CD4-positive, alpha-beta memory T cell (primary cell): ENCODE measurements around the gene MVB12A. TPM values are rescaled to one million over a fixed set of nuclear protein-coding genes. Genes with fewer than 3 reads are reported as not detected.

ENCODE experiments used
- CTCF ChIA-PET: fragments of 350-600 bp; sonication (Branson Sonifier 250); formaldehyde crosslinking; loops from one replicate; lab custom pipeline; 2021; ENCODE audit warnings: inconsistent platforms; ENCODE audit not compliant: partially characterized antibody; lab: Charles Lee
- POLR2A ChIA-PET: fragments of 350-600 bp; sonication (Branson Sonifier 250); formaldehyde crosslinking; loops from one replicate; lab custom pipeline; 2021; ENCODE audit not compliant: partially characterized antibody; lab: Charles Lee
- DNase-seq, 5 donors: peaks; one replicate each; pipeline versions ENCODE4 v3.0.0 to v3.0.0-alpha.2; 2020 to 2022; ENCODE audit warnings: mixed read lengths in 1 of 5
- H3K27ac ChIP-seq: one replicate; pipeline ENCODE4 v1.7.0; 2013; ENCODE audit warnings: low read depth, low read length
- H3K27me3 ChIP-seq: 2 replicates; pipeline ENCODE4 v1.7.0; 2013; ENCODE audit warnings: mild to moderate bottlenecking, low read length, moderate library complexity; ENCODE audit not compliant: insufficient read depth
- H3K36me3 ChIP-seq: 2 replicates; pipeline ENCODE4 v1.7.0; 2013; ENCODE audit warnings: mild to moderate bottlenecking, low read length, moderate library complexity; ENCODE audit not compliant: insufficient read depth
- H3K4me1 ChIP-seq: 2 replicates; pipeline ENCODE4 v1.7.0; 2013; ENCODE audit warnings: mild to moderate bottlenecking, low read length, moderate library complexity; ENCODE audit not compliant: insufficient read depth
- H3K4me3 ChIP-seq, 2 donors: one replicate each; pipeline ENCODE4 v1.7.0; 2013; ENCODE audit warnings: low read length in 2 of 2, mild to moderate bottlenecking in 1 of 2
- H3K9me3 ChIP-seq, 2 donors: one replicate each; pipeline ENCODE4 v1.7.0; 2013; ENCODE audit warnings: low read length in 2 of 2, control low read depth in 1 of 2; ENCODE audit not compliant: control insufficient read depth in 1 of 2
- H3K27ac Mint-ChIP-seq, 7 donors: one replicate each; pipeline ENCODE4 v1.8.0; 2020 to 2021; ENCODE audit warnings: mixed read lengths in 7 of 7, mild to moderate bottlenecking in 6 of 7, inconsistent platforms in 3 of 7, moderate library complexity in 3 of 7
- H3K27me3 Mint-ChIP-seq, 2 donors: one replicate each; pipeline ENCODE4 v1.8.0; 2020 to 2021; ENCODE audit warnings: mixed read lengths in 2 of 2
- H3K36me3 Mint-ChIP-seq, 2 donors: one replicate each; pipeline ENCODE4 v1.8.0; 2020 to 2021; ENCODE audit warnings: mixed read lengths in 2 of 2, inconsistent platforms in 1 of 2, mild to moderate bottlenecking in 1 of 2
- H3K4me1 Mint-ChIP-seq, 4 donors: one replicate each; pipeline ENCODE4 v1.8.0; 2020 to 2021; ENCODE audit warnings: mixed read lengths in 4 of 4, mild to moderate bottlenecking in 1 of 4
- H3K4me3 Mint-ChIP-seq, 8 donors: one replicate each; pipeline ENCODE4 v1.8.0; 2020 to 2021; ENCODE audit warnings: mixed read lengths in 8 of 8, mild to moderate bottlenecking in 7 of 8, moderate library complexity in 6 of 8, inconsistent platforms in 3 of 8
- H3K9me3 Mint-ChIP-seq, 8 donors: one replicate each; pipeline ENCODE4 v1.8.0; 2020 to 2021; ENCODE audit warnings: mixed read lengths in 8 of 8, mild to moderate bottlenecking in 5 of 8, inconsistent platforms in 3 of 8, moderate library complexity in 1 of 8
- intact Hi-C: fragments of 100-400 bp; cut with micrococcal nuclease; formaldehyde crosslinking; loops from one replicate; pipeline ENCODE4 v1.15.1; 2023
- polyA plus RNA-seq, 2 donors: library from polyadenylated mRNA; unstranded; fragments of 300-500 nt; fragmentation: Illumina TruSeq; gene quantifications; one replicate each; pipeline ENCODE4 v1.2.3, GENCODE V29; 2021
- total RNA-seq, 2 experiments: library from RNA; stranded (reverse); gene quantifications; one replicate each; pipeline ENCODE4 v1.2.3, GENCODE V29; 2021

MVB12A gene
- total and polyA plus RNA-seq, 4 experiments from 2014 or later, result 29.5 to 38.0 (median 34.0) TPM

DNA sequence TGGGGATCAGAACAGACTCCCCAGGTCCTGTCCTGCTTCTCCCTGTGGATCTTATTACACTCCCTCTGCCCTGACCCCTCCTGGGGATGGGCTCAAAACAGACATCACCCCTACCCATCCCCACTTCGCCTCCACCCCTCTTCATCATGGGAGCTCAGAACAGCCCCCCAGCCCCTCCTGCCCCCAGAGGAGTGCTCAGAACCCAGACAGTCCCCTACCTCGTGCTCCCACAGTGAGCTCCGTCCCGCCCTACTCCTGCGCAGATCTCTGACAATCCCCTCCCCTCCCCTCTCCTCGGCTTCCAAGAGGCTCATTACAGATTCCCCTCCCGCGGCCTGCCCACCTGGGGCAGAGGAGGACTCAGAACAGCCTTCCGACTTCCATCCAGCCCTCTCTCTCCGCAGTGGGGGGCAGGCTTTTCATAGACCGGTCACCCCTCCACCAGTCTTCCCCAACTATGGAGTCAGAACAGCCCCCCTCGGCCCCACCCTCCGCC is 34.8 kb downstream of the MVB12A start:
- Histone ChIP-seq H3K9me3 (no peaks in the 10 kb centered on the region), H3K4me3 (no peak overlapping the region), H3K27me3 (peaks cover 18% of the 10 kb centered on the region), H3K4me1 (peaks cover 15% of the 10 kb centered on the region), H3K27ac (no peak overlapping the region), H3K36me3 (no peaks in the 10 kb centered on the region)
- Mint-ChIP-seq H3K36me3 (no peaks in the 10 kb centered on the region), H3K27me3 (peaks cover 25 to 35% of the 10 kb centered on the region in 2 donors), H3K4me1 (peaks cover 8 to 17% (median 11%) of the 10 kb centered on the region in 4 donors), H3K4me3 (peak overlapping the region in 2 of 8 donors; percentile 26 to 30), H3K27ac (no peak overlapping the region), H3K9me3 (peaks cover 0 to 2% (median 0%) of the 10 kb centered on the region in 8 donors)
- DNase-seq, result no peak
- ChIA-PET CTCF (interaction anchor here (1.0 to 1.6 kb wide), 3 partner anchors 10 to 119 kb away, joined by 4 to 8 read pairs (median 7); no protein-coding TSS in a partner anchor), POLR2A (no interaction called here)
- intact Hi-C loops, result no loop called here

DNA sequence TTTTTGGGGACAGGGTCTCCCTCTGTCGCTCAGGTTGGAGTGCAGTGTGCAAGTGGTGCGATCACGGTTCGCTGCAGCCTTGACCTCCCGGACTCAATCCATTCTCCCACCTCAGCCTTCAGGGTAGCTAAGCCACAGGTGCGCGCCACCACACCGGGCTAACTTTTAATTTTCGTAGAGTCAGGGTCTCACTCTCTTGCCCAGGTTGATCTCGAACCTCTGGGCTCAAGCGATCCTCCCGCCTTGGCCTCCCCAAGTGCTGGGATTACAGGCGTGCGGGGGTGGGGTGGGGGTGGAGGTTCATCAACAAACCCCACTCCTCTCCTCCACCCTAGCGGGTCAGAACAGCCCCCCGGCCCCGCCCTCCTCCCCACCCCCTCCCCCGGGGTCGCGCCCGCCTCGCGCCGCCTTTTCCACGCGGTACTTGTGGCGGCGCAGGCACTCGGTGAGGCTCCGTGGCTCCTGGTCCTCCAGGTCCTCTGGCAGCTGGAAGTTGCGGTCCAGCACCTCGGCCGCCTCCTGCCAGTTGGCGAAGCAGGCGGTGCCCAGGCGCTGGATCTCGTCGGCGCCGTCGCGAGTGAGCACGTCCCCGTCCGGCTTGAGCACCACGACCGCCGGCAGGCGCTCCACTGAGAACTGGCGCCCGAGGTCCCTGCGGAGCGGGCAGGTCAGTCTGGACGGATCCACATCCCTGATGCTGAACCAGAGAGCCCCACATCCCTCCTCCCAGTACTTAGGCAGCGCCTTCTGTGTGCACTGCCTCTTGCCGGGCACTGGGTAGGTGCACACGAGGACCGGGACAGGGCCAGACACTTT is 35.7 kb downstream of the MVB12A start:
- peaks cover 4 to 8% (median 5%) of the 10 kb centered on the region in 4 donors for H3K4me1 Mint-ChIP-seq
- intact Hi-C loops, result no loop called here
- no peak for DNase-seq
- peaks cover 12% of the 10 kb centered on the region for H3K4me1 ChIP-seq
- H3K9me3 ChIP-seq, result no peaks in the 10 kb centered on the region
- no peak overlapping the region for H3K4me3 ChIP-seq
- ChIA-PET CTCF (interaction anchor here (1.6 kb wide), 1 partner anchor 118 kb away, joined by 8 read pairs; no protein-coding TSS in a partner anchor), POLR2A (no interaction called here)
- H3K36me3 ChIP-seq, result no peaks in the 10 kb centered on the region
- no peak overlapping the region for H3K4me3 Mint-ChIP-seq
- no peaks in the 10 kb centered on the region for H3K36me3 Mint-ChIP-seq
- H3K27ac ChIP-seq, result no peak overlapping the region
- peaks cover 18% of the 10 kb centered on the region for H3K27me3 ChIP-seq
- no peak overlapping the region for H3K27ac Mint-ChIP-seq
- H3K27me3 Mint-ChIP-seq, result peaks cover 21 to 29% of the 10 kb centered on the region in 2 donors
- no peaks in the 10 kb centered on the region for H3K9me3 Mint-ChIP-seq

GRCh38 chr19:17456127-17456526 is 36.3 kb downstream of the MVB12A start:
- no peaks in the 10 kb centered on the region for H3K9me3 Mint-ChIP-seq
- H3K27ac Mint-ChIP-seq, result no peak overlapping the region
- Histone ChIP-seq H3K27me3 (peaks cover 18% of the 10 kb centered on the region), H3K27ac (no peak overlapping the region), H3K36me3 (no peaks in the 10 kb centered on the region), H3K4me3 (no peak overlapping the region), H3K4me1 (peaks cover 6% of the 10 kb centered on the region), H3K9me3 (no peaks in the 10 kb centered on the region)
- peaks cover 4 to 8% (median 5%) of the 10 kb centered on the region in 4 donors for H3K4me1 Mint-ChIP-seq
- no peaks in the 10 kb centered on the region for H3K36me3 Mint-ChIP-seq
- ChIA-PET CTCF (no interaction called here), POLR2A (no interaction called here)
- H3K27me3 Mint-ChIP-seq, result peaks cover 21 to 29% of the 10 kb centered on the region in 2 donors
- no peak for DNase-seq
- intact Hi-C loops, result no loop called here
- no peak overlapping the region for H3K4me3 Mint-ChIP-seq

DNA sequence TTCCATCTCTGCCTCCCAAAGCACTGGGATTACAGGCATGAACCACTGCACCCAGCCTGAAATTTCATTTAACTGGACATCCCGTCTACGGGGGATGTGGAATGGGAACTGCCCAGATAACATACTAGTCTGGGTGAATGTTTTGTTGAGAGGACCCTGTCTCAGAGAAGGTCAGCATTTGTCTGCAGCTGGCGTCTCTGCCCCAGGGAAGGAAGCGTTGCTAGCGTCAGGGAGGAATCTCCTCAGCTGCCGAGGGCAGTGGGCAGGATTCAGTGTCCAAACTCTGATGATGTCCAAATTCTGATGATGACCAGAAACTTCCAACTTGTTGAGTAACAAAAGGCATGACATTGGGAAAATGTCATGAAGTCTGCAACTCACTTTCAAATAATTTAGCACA is 37.8 kb downstream of the MVB12A start:
- Mint-ChIP-seq H3K27me3 (peaks cover 21 to 29% of the 10 kb centered on the region in 2 donors), H3K9me3 (no peaks in the 10 kb centered on the region), H3K4me1 (peaks cover 4 to 8% (median 5%) of the 10 kb centered on the region in 4 donors), H3K27ac (peak overlapping the region in 1 of 7 donors; percentile 65), H3K36me3 (no peaks in the 10 kb centered on the region), H3K4me3 (no peak overlapping the region)
- Histone ChIP-seq H3K4me1 (peaks cover 6% of the 10 kb centered on the region), H3K9me3 (no peaks in the 10 kb centered on the region), H3K36me3 (no peaks in the 10 kb centered on the region), H3K27ac (no peak overlapping the region), H3K4me3 (no peak overlapping the region), H3K27me3 (peaks cover 18% of the 10 kb centered on the region)
- intact Hi-C loops, result no loop called here
- no peak for DNase-seq
- ChIA-PET POLR2A (no interaction called here), CTCF (interaction anchor here (1.3 to 2.3 kb wide), 2 partner anchors 9 to 39 kb away, joined by 5 to 7 read pairs; partner anchors contain the start of gene TMEM221)

DNA sequence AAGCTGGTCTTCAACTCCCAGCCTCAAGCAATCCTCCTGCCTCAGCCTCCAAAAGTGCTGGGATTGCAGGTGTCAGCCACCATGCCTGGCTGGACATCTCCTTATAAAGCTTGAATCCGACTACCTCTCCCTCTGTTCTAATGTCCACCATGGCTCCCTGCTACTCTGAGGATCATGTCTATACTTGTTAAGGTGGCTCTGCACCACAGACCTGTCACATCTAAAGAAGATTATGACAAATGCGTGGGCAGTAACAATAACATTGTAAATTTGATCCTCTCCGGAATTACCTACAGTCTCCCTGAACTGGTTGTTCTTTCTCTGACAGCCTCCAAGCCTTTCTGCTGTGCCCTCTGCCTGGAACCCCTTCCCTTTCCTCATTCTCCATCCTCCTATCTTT is 39.1 kb downstream of the MVB12A start:
- no peak overlapping the region for H3K4me3 Mint-ChIP-seq
- H3K27me3 Mint-ChIP-seq, result peaks cover 18 to 26% of the 10 kb centered on the region in 2 donors
- peaks cover 0 to 3% (median 0%) of the 10 kb centered on the region in 4 donors for H3K4me1 Mint-ChIP-seq
- H3K27ac Mint-ChIP-seq, result no peak overlapping the region
- intact Hi-C loops, result no loop called here
- no peaks in the 10 kb centered on the region for H3K36me3 ChIP-seq
- H3K4me1 ChIP-seq, result no peaks in the 10 kb centered on the region
- no peaks in the 10 kb centered on the region for H3K9me3 Mint-ChIP-seq
- H3K27ac ChIP-seq, result no peak overlapping the region
- ChIA-PET POLR2A (no interaction called here), CTCF (interaction anchor here (1.3 to 2.3 kb wide), 2 partner anchors 10 to 37 kb away, joined by 5 to 7 read pairs; partner anchors contain the start of gene TMEM221)
- no peak for DNase-seq
- no peaks in the 10 kb centered on the region for H3K9me3 ChIP-seq
- H3K36me3 Mint-ChIP-seq, result no peaks in the 10 kb centered on the region
- peaks cover 18% of the 10 kb centered on the region for H3K27me3 ChIP-seq
- H3K4me3 ChIP-seq, result no peak overlapping the region

GRCh38 chr19:17460372-17461230 is 40.8 kb downstream of the MVB12A start, which contains the start of gene NXNL1:
NXNL1 (minus strand) TSS chr19:17460926; CDS start chr19:17460869, 57 bp downstream.
- H3K27me3 Mint-ChIP-seq, result peaks cover 12 to 18% of the 10 kb centered on the region in 2 donors
- Histone ChIP-seq H3K9me3 (no peaks in the 10 kb centered on the region), H3K27me3 (peaks cover 13% of the 10 kb centered on the region), H3K27ac (no peak within 1 kb of the TSS), H3K36me3 (no peaks in the 10 kb centered on the region), H3K4me1 (no peaks in the 10 kb centered on the region), H3K4me3 (no peak within 1 kb of the TSS)
- H3K9me3 Mint-ChIP-seq, result no peaks in the 10 kb centered on the region
- no peak for DNase-seq
- POLR2A ChIA-PET, result no interaction called here
- H3K4me1 Mint-ChIP-seq, result peaks cover 0 to 3% (median 0%) of the 10 kb centered on the region in 4 donors
- CTCF ChIA-PET, result interaction anchor here (1.4 to 1.8 kb wide), 2 partner anchors 11 to 66 kb away, joined by 4 read pairs; no protein-coding TSS in a partner anchor
- H3K4me3 Mint-ChIP-seq, result no peak within 1 kb of the TSS
- intact Hi-C loops, result loop anchor here (10.0 kb wide), 1 partner anchor 394 kb away; the partner anchor contains the start of gene RPL18A
- no peak within 1 kb of the TSS for H3K27ac Mint-ChIP-seq
- H3K36me3 Mint-ChIP-seq, result no peaks in the 10 kb centered on the region
